Measurements from ENCODE around the gene HDHD3. TPM values are rescaled to one million over a fixed set of nuclear protein-coding genes. Genes with fewer than 3 reads are reported as not detected.

The HDHD3 gene
- total RNA-seq, 1 experiment from 2014 or later, result 15.7 TPM

DNA sequence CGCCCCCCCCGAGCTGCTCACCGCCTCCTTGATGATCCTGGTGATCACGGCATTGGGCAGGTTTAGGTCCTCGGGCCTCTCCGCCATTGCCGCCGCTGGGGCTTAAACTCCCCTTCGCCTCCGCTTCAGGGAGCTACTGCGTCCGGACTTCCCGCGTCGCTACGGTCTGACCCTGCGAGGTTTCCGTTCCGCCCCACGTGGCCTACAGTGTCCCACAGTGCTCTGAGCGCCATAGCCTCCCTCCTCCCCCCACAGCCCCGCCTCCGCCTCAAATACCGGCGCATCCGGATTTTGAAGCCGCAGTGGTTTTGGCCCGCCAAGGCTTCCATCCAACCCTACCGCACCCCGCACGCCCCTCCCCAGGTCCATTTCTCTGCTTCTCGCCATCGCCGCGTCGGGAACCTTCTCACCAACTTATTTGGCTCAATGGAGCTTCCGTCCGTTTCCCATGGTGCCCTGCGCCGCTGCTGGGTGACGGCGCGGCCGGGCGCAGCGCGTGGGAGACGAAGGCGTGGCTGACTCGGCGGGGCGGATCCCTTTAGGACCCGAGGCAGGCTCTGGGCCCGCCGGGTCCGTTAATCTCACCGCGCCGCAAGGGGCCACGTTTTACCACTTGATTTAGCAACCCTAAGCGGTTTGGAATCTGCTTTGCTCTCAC is 33.5 kb upstream of the HDHD3 start, which contains the start of the genes C9orf43 and POLE3 (continued):
- TF ChIP-seq, protein P1, sequence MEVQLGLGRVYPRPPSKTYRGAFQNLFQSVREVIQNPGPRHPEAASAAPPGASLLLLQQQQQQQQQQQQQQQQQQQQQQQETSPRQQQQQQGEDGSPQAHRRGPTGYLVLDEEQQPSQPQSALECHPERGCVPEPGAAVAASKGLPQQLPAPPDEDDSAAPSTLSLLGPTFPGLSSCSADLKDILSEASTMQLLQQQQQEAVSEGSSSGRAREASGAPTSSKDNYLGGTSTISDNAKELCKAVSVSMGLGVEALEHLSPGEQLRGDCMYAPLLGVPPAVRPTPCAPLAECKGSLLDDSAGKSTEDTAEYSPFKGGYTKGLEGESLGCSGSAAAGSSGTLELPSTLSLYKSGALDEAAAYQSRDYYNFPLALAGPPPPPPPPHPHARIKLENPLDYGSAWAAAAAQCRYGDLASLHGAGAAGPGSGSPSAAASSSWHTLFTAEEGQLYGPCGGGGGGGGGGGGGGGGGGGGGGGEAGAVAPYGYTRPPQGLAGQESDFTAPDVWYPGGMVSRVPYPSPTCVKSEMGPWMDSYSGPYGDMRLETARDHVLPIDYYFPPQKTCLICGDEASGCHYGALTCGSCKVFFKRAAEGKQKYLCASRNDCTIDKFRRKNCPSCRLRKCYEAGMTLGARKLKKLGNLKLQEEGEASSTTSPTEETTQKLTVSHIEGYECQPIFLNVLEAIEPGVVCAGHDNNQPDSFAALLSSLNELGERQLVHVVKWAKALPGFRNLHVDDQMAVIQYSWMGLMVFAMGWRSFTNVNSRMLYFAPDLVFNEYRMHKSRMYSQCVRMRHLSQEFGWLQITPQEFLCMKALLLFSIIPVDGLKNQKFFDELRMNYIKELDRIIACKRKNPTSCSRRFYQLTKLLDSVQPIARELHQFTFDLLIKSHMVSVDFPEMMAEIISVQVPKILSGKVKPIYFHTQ (CRISPR knock-in tag; IDR thresholded peaks at IDR 0.05), result no peak
- TF ChIP-seq FOXJ3 (CRISPR knock-in tag; IDR thresholded peaks at IDR 0.05; ENCODE audit: borderline replicate concordance), result no peak; the same call in 1 of the 2 replicates
- TF ChIP-seq SMAD4 (CRISPR knock-in tag; IDR thresholded peaks at IDR 0.05), result 0 out of 2 replicates have a peak, but pooled peaks have one; percentile 10
- TF ChIP-seq, protein P2, sequence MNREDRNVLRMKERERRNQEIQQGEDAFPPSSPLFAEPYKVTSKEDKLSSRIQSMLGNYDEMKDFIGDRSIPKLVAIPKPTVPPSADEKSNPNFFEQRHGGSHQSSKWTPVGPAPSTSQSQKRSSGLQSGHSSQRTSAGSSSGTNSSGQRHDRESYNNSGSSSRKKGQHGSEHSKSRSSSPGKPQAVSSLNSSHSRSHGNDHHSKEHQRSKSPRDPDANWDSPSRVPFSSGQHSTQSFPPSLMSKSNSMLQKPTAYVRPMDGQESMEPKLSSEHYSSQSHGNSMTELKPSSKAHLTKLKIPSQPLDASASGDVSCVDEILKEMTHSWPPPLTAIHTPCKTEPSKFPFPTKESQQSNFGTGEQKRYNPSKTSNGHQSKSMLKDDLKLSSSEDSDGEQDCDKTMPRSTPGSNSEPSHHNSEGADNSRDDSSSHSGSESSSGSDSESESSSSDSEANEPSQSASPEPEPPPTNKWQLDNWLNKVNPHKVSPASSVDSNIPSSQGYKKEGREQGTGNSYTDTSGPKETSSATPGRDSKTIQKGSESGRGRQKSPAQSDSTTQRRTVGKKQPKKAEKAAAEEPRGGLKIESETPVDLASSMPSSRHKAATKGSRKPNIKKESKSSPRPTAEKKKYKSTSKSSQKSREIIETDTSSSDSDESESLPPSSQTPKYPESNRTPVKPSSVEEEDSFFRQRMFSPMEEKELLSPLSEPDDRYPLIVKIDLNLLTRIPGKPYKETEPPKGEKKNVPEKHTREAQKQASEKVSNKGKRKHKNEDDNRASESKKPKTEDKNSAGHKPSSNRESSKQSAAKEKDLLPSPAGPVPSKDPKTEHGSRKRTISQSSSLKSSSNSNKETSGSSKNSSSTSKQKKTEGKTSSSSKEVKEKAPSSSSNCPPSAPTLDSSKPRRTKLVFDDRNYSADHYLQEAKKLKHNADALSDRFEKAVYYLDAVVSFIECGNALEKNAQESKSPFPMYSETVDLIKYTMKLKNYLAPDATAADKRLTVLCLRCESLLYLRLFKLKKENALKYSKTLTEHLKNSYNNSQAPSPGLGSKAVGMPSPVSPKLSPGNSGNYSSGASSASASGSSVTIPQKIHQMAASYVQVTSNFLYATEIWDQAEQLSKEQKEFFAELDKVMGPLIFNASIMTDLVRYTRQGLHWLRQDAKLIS (CRISPR knock-in tag; IDR thresholded peaks at IDR 0.05; ENCODE audit: borderline replicate concordance), result no peak
- peak; percentile 52; the same call in 1 of the 2 replicates for TF ChIP-seq TP53 (CRISPR knock-in tag; IDR thresholded peaks at IDR 0.05)
- TF ChIP-seq GABPB1 (CRISPR knock-in tag; IDR thresholded peaks at IDR 0.05), result peak; percentile 78
- TF ChIP-seq, protein P3, sequence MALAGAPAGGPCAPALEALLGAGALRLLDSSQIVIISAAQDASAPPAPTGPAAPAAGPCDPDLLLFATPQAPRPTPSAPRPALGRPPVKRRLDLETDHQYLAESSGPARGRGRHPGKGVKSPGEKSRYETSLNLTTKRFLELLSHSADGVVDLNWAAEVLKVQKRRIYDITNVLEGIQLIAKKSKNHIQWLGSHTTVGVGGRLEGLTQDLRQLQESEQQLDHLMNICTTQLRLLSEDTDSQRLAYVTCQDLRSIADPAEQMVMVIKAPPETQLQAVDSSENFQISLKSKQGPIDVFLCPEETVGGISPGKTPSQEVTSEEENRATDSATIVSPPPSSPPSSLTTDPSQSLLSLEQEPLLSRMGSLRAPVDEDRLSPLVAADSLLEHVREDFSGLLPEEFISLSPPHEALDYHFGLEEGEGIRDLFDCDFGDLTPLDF (CRISPR knock-in tag; IDR thresholded peaks at IDR 0.05), result peak; percentile 53
- TF ChIP-seq, protein P4, sequence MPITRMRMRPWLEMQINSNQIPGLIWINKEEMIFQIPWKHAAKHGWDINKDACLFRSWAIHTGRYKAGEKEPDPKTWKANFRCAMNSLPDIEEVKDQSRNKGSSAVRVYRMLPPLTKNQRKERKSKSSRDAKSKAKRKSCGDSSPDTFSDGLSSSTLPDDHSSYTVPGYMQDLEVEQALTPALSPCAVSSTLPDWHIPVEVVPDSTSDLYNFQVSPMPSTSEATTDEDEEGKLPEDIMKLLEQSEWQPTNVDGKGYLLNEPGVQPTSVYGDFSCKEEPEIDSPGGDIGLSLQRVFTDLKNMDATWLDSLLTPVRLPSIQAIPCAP (CRISPR knock-in tag; IDR thresholded peaks at IDR 0.05), result 0 out of 2 replicates have a peak, but pooled peaks have one; percentile 29
- peak; percentile 94 for TF ChIP-seq FOXK1 (CRISPR knock-in tag; IDR thresholded peaks at IDR 0.05)
- TF ChIP-seq, protein P5, sequence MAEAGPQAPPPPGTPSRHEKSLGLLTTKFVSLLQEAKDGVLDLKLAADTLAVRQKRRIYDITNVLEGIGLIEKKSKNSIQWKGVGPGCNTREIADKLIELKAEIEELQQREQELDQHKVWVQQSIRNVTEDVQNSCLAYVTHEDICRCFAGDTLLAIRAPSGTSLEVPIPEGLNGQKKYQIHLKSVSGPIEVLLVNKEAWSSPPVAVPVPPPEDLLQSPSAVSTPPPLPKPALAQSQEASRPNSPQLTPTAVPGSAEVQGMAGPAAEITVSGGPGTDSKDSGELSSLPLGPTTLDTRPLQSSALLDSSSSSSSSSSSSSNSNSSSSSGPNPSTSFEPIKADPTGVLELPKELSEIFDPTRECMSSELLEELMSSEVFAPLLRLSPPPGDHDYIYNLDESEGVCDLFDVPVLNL (CRISPR knock-in tag; IDR thresholded peaks at IDR 0.05; ENCODE audit: borderline replicate concordance, low read depth), result peak; percentile 46; the same call in 1 of the 2 replicates
- TF ChIP-seq, protein P6, sequence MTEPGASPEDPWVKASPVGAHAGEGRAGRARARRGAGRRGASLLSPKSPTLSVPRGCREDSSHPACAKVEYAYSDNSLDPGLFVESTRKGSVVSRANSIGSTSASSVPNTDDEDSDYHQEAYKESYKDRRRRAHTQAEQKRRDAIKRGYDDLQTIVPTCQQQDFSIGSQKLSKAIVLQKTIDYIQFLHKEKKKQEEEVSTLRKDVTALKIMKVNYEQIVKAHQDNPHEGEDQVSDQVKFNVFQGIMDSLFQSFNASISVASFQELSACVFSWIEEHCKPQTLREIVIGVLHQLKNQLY (CRISPR knock-in tag; IDR thresholded peaks at IDR 0.05), result no peak
- TF ChIP-seq, protein P7, sequence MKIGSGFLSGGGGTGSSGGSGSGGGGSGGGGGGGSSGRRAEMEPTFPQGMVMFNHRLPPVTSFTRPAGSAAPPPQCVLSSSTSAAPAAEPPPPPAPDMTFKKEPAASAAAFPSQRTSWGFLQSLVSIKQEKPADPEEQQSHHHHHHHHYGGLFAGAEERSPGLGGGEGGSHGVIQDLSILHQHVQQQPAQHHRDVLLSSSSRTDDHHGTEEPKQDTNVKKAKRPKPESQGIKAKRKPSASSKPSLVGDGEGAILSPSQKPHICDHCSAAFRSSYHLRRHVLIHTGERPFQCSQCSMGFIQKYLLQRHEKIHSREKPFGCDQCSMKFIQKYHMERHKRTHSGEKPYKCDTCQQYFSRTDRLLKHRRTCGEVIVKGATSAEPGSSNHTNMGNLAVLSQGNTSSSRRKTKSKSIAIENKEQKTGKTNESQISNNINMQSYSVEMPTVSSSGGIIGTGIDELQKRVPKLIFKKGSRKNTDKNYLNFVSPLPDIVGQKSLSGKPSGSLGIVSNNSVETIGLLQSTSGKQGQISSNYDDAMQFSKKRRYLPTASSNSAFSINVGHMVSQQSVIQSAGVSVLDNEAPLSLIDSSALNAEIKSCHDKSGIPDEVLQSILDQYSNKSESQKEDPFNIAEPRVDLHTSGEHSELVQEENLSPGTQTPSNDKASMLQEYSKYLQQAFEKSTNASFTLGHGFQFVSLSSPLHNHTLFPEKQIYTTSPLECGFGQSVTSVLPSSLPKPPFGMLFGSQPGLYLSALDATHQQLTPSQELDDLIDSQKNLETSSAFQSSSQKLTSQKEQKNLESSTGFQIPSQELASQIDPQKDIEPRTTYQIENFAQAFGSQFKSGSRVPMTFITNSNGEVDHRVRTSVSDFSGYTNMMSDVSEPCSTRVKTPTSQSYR (CRISPR knock-in tag; IDR thresholded peaks at IDR 0.05), result peak; percentile 92
- TF ChIP-seq MYBL2 (CRISPR knock-in tag; IDR thresholded peaks at IDR 0.05), result peak; percentile 96; the same call in 1 of the 2 replicates
- peak; percentile 50; the same call in 1 of the 2 replicates for TF ChIP-seq SMAD3 (CRISPR knock-in tag; IDR thresholded peaks at IDR 0.05; ENCODE audit: borderline replicate concordance)
- TF ChIP-seq, protein P8, sequence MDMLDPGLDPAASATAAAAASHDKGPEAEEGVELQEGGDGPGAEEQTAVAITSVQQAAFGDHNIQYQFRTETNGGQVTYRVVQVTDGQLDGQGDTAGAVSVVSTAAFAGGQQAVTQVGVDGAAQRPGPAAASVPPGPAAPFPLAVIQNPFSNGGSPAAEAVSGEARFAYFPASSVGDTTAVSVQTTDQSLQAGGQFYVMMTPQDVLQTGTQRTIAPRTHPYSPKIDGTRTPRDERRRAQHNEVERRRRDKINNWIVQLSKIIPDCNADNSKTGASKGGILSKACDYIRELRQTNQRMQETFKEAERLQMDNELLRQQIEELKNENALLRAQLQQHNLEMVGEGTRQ (CRISPR knock-in tag; IDR thresholded peaks at IDR 0.05), result peak; percentile 94
- TF ChIP-seq, protein P9, sequence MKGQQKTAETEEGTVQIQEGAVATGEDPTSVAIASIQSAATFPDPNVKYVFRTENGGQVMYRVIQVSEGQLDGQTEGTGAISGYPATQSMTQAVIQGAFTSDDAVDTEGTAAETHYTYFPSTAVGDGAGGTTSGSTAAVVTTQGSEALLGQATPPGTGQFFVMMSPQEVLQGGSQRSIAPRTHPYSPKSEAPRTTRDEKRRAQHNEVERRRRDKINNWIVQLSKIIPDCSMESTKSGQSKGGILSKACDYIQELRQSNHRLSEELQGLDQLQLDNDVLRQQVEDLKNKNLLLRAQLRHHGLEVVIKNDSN (CRISPR knock-in tag; IDR thresholded peaks at IDR 0.05), result peak; percentile 93
- TF ChIP-seq, protein P10, sequence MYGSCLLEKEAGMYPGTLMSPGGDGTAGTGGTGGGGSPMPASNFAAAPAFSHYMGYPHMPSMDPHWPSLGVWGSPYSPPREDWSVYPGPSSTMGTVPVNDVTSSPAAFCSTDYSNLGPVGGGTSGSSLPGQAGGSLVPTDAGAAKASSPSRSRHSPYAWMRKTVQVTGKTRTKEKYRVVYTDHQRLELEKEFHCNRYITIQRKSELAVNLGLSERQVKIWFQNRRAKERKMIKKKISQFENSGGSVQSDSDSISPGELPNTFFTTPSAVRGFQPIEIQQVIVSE (CRISPR knock-in tag; IDR thresholded peaks at IDR 0.05; ENCODE audit: borderline replicate concordance), result no peak
- TF ChIP-seq FOXP1 (CRISPR knock-in tag; IDR thresholded peaks at IDR 0.05; ENCODE audit: borderline replicate concordance), result peak; percentile 68; the same call in 1 of the 2 replicates
- TF ChIP-seq NR2C2 (CRISPR knock-in tag; IDR thresholded peaks at IDR 0.05), result no peak; the same call in 1 of the 2 replicates
- peak; percentile 62 for TF ChIP-seq ESRRA (CRISPR knock-in tag; IDR thresholded peaks at IDR 0.05; ENCODE audit: borderline replicate concordance)
- TF ChIP-seq JUN (CRISPR knock-in tag; IDR thresholded peaks at IDR 0.05), result 0 out of 2 replicates have a peak, but pooled peaks have one; percentile 38
